HG03575 (cell line): ENCODE measurements around the gene STMN3.
"Not testable (repeated sequence)": the region's sequence is repeated elsewhere in the genome, so short reads cannot be mapped to it uniquely, and the experiment has no call there.

Experiments used
- ATAC-seq: cut with Tn5 transposase; IDR thresholded peaks from one replicate; pipeline ENCODE4 v1.9.1; 2021; ENCODE audit not compliant: unreplicated experiment, insufficient number of reproducible peaks, low FRiP score; ENCODE audit errors: extremely low read depth

STMN3 gene

DNA sequence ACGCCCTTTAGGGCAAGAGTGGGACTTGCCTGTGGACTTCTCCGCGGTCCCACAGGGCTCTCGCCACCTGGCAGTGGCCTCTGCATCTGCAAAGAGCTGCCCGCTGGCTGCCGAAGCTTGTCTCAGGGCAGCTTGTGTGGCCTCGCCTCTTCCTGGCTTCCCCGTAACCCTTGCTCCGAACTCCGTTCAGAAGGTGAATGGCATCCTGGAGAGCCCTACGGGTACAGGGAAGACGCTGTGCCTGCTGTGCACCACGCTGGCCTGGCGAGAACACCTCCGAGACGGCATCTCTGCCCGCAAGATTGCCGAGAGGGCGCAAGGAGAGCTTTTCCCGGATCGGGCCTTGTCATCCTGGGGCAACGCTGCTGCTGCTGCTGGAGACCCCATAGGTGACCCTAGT lies 7.9 kb upstream of the STMN3 start:
- no peak for ATAC-seq

- no peak for ATAC-seq
Measured at GRCh38 chr20:63660622-63661021, 7.4 kb upstream of the STMN3 start.

DNA sequence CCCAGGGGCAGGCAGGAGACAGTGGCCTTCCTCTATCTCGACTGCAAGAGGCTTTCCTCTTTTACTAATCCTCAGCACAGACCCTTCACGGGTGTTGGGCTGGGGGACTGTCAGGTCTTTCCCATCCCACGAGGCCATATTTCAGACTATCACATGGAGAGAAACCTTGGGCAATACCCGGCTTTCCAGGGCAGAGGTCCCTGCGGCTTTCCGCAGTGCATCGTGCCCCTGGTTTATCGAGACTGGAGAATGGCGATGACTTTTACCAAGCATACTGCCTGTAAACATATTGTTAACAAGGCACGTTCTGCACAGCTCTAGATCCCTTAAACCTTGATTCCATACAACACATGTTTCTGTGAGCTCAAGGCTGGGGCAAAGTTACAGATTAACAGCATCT lies 7.0 kb upstream of the STMN3 start:
- not testable (repeated sequence) for ATAC-seq

- no peak for ATAC-seq
Measured at GRCh38 chr20:63659370-63659769, 6.1 kb upstream of the STMN3 start.

GRCh38 chr20:63658749-63659187 lies 5.5 kb upstream of the STMN3 start:
- no peak for ATAC-seq

GRCh38 chr20:63657937-63658748 lies 4.9 kb upstream of the STMN3 start, which contains the start of gene RTEL1:
RTEL1 (plus strand) TSS chr20:63658312; CDS start chr20:63659403, 1,091 bp downstream.
- ATAC-seq = no peak

DNA sequence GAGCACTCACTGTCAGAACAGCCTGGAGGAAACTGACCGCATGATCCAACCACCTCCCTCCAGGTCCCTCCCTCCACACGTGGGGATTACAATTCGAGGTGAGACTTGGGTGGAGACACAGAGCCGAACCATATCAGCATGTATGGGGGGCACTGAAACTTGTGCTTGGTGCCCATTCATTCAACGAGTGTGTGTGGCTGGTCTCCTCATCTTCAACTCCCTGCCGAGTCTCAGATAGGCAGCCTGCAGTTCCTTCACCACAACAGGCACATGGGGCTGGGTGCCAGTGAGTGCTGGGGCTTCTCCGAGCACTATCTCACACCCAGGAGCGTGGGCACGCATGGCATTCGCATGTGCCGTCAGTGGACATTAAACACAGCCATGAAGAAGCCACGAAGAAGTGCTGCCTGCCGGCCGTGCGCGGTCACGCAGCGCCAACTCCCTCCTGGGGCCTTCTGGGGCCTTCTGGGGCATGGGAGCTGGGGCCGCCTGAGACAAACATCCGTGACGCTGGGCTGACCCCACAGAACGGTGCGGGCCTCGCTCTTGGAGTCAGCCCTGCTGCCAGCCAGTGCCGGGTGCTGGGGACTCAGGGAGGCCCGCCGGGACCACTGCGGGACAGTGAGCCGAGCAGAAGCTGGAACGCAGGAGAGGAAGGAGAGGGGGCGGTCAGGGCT lies 4.2 kb upstream of the STMN3 start:
- no peak for ATAC-seq

DNA sequence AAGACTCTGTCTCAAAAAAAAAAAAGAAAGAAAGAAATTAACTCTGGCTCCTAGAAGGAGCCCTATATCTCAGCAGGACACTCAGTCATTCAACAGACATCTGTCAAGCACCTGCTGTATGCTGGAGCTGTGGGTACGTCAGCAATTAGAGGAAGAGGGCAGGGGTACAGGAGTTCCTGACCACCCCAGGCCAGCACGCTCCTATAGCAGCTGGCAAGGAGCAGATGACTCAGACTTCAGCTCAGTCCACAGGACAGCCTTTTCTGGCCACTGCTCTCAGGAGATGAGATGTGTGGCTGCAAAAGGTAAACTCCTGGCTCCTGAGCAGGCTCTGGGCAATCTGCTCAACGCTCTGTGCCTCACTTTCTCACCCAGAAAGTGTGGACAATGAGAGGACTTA lies 3.2 kb upstream of the STMN3 start:
- no peak for ATAC-seq

GRCh38 chr20:63655249-63655648 lies 2.0 kb upstream of the STMN3 start:
- ATAC-seq = no peak

GRCh38 chr20:63653974-63654668 lies 897 bp upstream of the STMN3 start:
- no peak for ATAC-seq

DNA sequence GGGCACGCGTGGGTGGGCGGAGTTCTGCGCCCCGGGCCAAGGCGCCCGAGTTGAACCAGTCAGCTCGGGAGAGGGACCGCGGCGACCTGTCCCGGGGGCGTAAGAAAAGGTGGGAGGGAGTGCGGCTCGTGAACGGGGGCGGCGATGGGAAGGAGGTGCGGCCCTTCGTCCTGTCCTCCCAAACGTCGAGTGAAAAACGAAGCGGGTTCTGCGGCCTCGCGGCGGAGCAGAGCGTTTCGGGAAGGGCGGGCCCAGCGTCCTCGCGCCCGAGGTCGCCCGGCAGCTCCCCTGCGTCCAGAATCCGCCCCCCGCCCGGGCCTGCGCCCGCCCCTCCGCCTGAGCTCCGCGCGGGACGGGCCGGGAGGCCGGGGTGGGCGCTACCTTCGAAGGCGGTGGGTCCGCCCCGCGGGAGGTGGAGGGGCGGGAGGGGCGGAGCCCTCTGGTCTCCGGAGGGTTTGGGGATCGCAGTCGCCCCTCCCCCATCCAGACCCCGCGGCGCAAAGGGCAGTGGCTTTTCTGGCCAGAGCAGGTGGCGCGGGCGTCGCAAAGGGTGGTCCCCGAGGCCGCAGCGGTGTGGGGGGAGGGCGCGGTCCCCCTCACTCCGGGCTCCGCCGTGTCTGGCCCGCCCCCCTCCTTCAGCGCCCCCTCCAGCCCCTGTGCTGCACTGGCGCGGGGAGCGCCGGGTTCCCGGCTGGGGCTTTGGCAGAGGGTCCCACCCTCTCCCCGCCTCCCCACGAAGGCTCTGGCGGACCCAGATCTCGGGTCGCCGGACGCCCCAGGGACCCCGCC lies 838 bp downstream of the STMN3 start:
- ATAC-seq = no peak

DNA sequence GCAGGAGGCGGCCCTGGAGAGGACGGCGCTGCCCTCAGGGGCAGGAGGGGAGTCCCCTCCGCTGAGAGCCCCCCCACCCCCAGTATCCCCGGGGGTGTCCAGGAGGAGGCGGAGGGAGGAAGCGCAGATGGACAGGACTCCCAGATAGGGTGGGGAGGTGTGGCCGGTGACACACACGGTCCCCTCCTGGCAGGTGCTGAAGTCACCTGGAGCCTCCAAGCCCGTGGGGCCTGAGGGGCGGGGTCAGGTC lies 1.4 kb downstream of the STMN3 start:
- no peak for ATAC-seq

GRCh38 chr20:63650486-63650885 lies 2.7 kb downstream of the STMN3 start:
- not testable (repeated sequence) for ATAC-seq

- no peak for ATAC-seq
Measured at GRCh38 chr20:63648895-63649589, 4.2 kb downstream of the STMN3 start.

GRCh38 chr20:63648190-63648589 lies 5.0 kb downstream of the STMN3 start:
- ATAC-seq = no peak

GRCh38 chr20:63645218-63645617 lies 8.0 kb downstream of the STMN3 start:
- ATAC-seq = no peak

DNA sequence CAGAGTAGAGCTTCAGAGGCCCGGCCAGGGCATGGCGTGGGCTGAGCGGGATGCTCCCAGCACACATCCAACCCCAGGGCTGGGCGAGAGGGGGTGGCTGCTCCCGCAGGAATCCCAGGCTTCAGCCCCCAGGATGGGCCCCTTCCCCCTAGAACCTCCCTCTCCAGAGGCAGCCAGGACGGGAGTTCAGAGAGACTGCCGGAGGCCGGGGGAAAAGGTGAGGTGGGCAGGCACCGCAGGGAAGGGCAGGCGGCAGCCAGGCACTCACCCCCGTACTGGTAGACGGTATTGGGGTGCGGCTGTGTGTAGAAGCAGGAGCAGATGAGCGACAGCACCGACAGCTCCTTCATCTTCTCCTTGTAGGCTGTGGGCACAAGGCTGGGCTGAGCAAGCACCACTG lies 9.3 kb downstream of the STMN3 start:
- ATAC-seq = no peak

DNA sequence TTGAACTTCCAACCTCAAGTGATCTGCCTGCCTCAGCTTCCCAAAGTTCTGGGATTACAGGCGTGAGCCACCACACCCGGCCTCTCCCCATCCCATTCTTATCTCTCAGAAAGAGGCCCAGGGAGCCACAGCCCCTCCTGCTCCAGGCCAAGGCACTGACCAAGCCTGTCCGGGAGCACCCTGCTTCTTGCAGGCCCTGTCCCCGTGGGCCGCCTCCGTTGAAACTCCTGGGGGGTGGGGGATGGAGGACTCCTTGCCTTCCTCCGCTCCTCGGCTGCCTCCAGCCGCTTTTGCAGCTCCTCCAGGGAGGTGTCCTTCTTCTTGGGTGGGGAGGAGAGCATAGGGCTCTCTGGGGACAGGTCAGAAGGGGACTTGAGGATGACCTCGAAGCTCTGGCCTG lies 9.7 kb downstream of the STMN3 start:
- ATAC-seq = no peak
